Body of pancreas (tissue), 4 donors: ENCODE results near the gene SPATS2L.

ENCODE experiments used
- POLR2A ChIP-seq, 3 donors: fragments of 450-650 bp; IDR thresholded peaks; one replicate each; pipeline ENCODE4 v1.6.1; 2016; ENCODE audit warnings: antibody characterized with exemption in 3 of 3, mild to moderate bottlenecking in 2 of 3
- TF ChIP-seq, protein P1 (sequence below), 7 experiments: fragments of 450-650 bp in 4 of 7; fragments of 200-600 bp in 3 of 7; sonication (generic) in 3 of 7; IDR thresholded peaks; one replicate each; pipeline ENCODE4 v1.5.1; 2016 to 2019; ENCODE audit warnings: antibody characterized with exemption in 7 of 7

DNA sequence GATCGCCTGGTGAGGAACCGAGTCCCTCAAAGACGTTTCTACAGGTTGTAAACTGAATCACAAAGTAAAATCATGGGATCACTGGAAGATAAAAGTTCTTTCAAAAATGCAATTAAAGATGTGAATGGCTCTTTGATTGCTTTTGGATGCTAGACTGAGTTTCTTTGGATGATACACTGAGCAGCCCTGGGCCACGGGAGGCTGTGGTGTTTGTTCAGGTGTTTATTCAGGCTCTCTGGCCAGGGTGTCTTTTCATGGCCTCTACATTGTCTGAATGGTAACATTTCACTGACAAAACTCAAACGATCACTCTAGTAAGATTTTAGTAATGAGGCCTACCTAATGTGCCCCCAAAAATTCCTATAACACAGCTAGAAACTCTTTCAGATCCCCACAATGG, 48.4 kb upstream of the SPATS2L start:
- TF ChIP-seq, protein P1, sequence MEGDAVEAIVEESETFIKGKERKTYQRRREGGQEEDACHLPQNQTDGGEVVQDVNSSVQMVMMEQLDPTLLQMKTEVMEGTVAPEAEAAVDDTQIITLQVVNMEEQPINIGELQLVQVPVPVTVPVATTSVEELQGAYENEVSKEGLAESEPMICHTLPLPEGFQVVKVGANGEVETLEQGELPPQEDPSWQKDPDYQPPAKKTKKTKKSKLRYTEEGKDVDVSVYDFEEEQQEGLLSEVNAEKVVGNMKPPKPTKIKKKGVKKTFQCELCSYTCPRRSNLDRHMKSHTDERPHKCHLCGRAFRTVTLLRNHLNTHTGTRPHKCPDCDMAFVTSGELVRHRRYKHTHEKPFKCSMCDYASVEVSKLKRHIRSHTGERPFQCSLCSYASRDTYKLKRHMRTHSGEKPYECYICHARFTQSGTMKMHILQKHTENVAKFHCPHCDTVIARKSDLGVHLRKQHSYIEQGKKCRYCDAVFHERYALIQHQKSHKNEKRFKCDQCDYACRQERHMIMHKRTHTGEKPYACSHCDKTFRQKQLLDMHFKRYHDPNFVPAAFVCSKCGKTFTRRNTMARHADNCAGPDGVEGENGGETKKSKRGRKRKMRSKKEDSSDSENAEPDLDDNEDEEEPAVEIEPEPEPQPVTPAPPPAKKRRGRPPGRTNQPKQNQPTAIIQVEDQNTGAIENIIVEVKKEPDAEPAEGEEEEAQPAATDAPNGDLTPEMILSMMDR (IDR thresholded peaks at IDR 0.05): no peak
- no peak for TF ChIP-seq POLR2A (IDR thresholded peaks at IDR 0.05)
